Measurements from ENCODE around the gene B3GAT1.

The B3GAT1 gene

GRCh38 chr11:134387501-134387900 is 24.5 kb downstream of the B3GAT1 start:
- Mint-ChIP-seq H3K36me3 (ENCODE audit: low read depth) (no peaks in the 10 kb centered on the region), H3K27me3 (ENCODE audit: low read depth) (peaks cover 17% of the 10 kb centered on the region), H3K4me1 (peaks cover 13% of the 10 kb centered on the region), H3K4me3 (no peak overlapping the region), H3K27ac (no peak overlapping the region), H3K9me3 (no peaks in the 10 kb centered on the region)
- no peak for TF ChIP-seq CTCF (IDR thresholded peaks at IDR 0.05; ENCODE audit: unreplicated experiment in 3 of 3)

GRCh38 chr11:134386945-134387344 is 25.1 kb downstream of the B3GAT1 start:
- Mint-ChIP-seq H3K9me3 (no peaks in the 10 kb centered on the region), H3K4me1 (peaks cover 13% of the 10 kb centered on the region)
- no peak for TF ChIP-seq CTCF (IDR thresholded peaks at IDR 0.05; ENCODE audit: unreplicated experiment in 3 of 3)

GRCh38 chr11:134385774-134386565 is 26.1 kb downstream of the B3GAT1 start:
- TF ChIP-seq CTCF (IDR thresholded peaks at IDR 0.05; ENCODE audit: unreplicated experiment in 3 of 3) = no peak
- Mint-ChIP-seq H3K4me3 (no peak overlapping the region), H3K9me3 (no peaks in the 10 kb centered on the region), H3K27me3 (ENCODE audit: low read depth) (peaks cover 19% of the 10 kb centered on the region), H3K36me3 (ENCODE audit: low read depth) (no peaks in the 10 kb centered on the region), H3K4me1 (peaks cover 13% of the 10 kb centered on the region), H3K27ac (no peak overlapping the region)

More at GRCh38 chr11:134386945-134387344, 25.1 kb downstream of the B3GAT1 start:
- Mint-ChIP-seq H3K4me3 (no peak overlapping the region), H3K36me3 (ENCODE audit: low read depth) (no peaks in the 10 kb centered on the region), H3K27ac (no peak overlapping the region), H3K27me3 (ENCODE audit: low read depth) (peaks cover 17% of the 10 kb centered on the region)

GRCh38 chr11:134385171-134385570 is 26.9 kb downstream of the B3GAT1 start:
- TF ChIP-seq CTCF (IDR thresholded peaks at IDR 0.05; ENCODE audit: unreplicated experiment in 3 of 3) = no peak
- Mint-ChIP-seq H3K27me3 (ENCODE audit: low read depth) (peaks cover 26% of the 10 kb centered on the region), H3K9me3 (no peaks in the 10 kb centered on the region), H3K36me3 (ENCODE audit: low read depth) (no peaks in the 10 kb centered on the region), H3K4me3 (no peak overlapping the region), H3K27ac (no peak overlapping the region), H3K4me1 (peaks cover 13% of the 10 kb centered on the region)

- peaks cover 31% of the 10 kb centered on the region for H3K27me3 Mint-ChIP-seq (ENCODE audit: low read depth)
- H3K4me1 Mint-ChIP-seq = peaks cover 13% of the 10 kb centered on the region
- no peaks in the 10 kb centered on the region for H3K36me3 Mint-ChIP-seq (ENCODE audit: low read depth)
- no peak overlapping the region for H3K27ac Mint-ChIP-seq
- no peaks in the 10 kb centered on the region for H3K9me3 Mint-ChIP-seq
- H3K4me3 Mint-ChIP-seq = no peak overlapping the region
- no peak for TF ChIP-seq CTCF (IDR thresholded peaks at IDR 0.05; ENCODE audit: unreplicated experiment in 3 of 3)
Observed at GRCh38 chr11:134384406-134384805, 27.6 kb downstream of the B3GAT1 start.
